ES-I3 (cell line): ENCODE data around the gene PATJ.

Experiments
- H3K36me3 ChIP-seq: 2 replicates; pipeline ENCODE4 v1.6.1; 2013; ENCODE audit warnings: mild to moderate bottlenecking, low read length, control low read depth, moderate library complexity; ENCODE audit not compliant: insufficient read depth
- H3K4me1 ChIP-seq: 2 replicates; pipeline ENCODE4 v1.6.1; 2013; ENCODE audit warnings: mild to moderate bottlenecking, control low read depth, low read length; ENCODE audit not compliant: insufficient read depth
- H3K9ac ChIP-seq: 2 replicates; pipeline ENCODE4 v1.6.1; 2013; ENCODE audit warnings: low read depth, mild to moderate bottlenecking, low read length, moderate library complexity
- H3K9me3 ChIP-seq: 2 replicates; pipeline ENCODE4 v1.6.1; 2013; ENCODE audit warnings: mild to moderate bottlenecking, low read length, moderate library complexity; ENCODE audit not compliant: control insufficient read depth, insufficient read depth

The PATJ gene

GRCh38 chr1:62076286-62076685 lies 334.0 kb downstream of the PATJ start:
- no peaks in the 10 kb centered on the region for H3K9me3 ChIP-seq
- no peak overlapping the region for H3K9ac ChIP-seq
- no peaks in the 10 kb centered on the region for H3K4me1 ChIP-seq
- no peaks in the 10 kb centered on the region; the same call in 1 of the 2 replicates for H3K36me3 ChIP-seq

DNA sequence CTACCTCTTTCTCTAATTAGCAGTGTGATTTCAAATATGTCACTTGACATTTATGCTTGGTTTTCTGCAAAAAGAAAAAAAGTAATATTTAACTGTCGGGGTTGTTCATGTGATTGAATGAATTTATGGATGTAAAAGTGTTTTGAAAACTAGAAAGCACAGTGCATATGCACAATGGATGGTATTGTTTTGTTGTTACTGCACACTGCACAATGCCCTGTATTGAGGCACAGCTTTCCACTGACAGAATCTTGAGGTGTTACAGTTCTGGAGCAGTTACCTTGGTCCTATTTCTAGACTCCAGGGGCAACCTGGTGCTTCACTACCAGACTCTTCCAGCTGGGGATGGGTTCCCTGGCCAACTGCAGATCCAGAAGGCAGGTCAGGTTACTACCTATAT lies 335.5 kb downstream of the PATJ start:
- H3K9ac ChIP-seq = no peak overlapping the region
- no peaks in the 10 kb centered on the region; the same call in 1 of the 2 replicates for H3K36me3 ChIP-seq
- no peaks in the 10 kb centered on the region for H3K4me1 ChIP-seq
- H3K9me3 ChIP-seq = no peaks in the 10 kb centered on the region

DNA sequence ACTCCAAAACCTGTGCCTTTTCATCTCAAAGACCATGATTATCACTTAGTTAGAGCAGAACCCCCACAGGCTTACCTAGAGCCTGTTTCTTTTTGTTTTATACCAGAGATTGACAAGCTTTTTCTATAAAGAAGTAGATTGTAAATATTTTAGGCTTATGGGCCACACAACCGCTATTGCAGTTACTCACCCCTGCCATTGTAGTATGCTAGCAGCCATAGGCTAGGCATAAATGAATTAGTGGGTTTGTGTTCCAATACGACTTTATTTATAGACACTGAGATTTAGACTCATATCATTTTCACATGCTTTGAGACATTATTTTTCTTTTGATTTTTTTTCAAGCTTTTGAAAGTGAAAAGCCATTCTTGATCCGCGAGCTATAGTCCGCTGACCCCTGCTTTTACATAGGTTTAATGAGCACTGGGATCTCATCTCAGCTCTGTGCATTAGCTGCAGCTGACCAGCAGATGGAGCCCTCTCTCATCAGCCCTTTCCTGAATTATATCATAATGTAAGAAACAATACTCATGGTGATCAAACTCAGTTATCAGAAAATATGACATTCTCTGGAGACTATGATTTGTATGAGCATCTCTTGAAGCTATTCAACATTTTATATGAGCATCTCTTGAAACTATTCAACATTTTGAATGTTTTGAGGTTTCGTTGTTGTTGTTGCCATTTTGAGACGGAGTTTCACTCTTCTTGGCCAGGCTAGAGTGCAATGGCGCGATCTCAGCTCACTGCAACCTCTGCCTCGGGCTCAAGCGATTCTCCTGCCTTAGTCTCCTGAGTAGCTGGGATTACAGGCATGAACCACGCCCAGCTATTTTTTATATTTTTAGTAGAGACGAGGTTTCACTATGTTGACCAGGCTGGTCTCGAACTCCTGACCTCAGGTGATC lies 340.4 kb downstream of the PATJ start:
- H3K9me3 ChIP-seq = no peaks in the 10 kb centered on the region
- no peaks in the 10 kb centered on the region; the same call in 1 of the 2 replicates for H3K36me3 ChIP-seq
- H3K4me1 ChIP-seq = no peaks in the 10 kb centered on the region
- no peak overlapping the region for H3K9ac ChIP-seq

GRCh38 chr1:62084310-62084890 lies 342.1 kb downstream of the PATJ start:
- Histone ChIP-seq H3K9ac (no peak overlapping the region), H3K4me1 (peaks cover 4% of the 10 kb centered on the region; the same call in 1 of the 2 replicates), H3K9me3 (no peaks in the 10 kb centered on the region), H3K36me3 (no peaks in the 10 kb centered on the region; the same call in 1 of the 2 replicates)

GRCh38 chr1:62088439-62088838 lies 346.2 kb downstream of the PATJ start:
- Histone ChIP-seq H3K9ac (no peak overlapping the region), H3K4me1 (peaks cover 16% of the 10 kb centered on the region; the same call in 1 of the 2 replicates), H3K9me3 (no peaks in the 10 kb centered on the region), H3K36me3 (no peaks in the 10 kb centered on the region)

GRCh38 chr1:62089570-62089969 lies 347.3 kb downstream of the PATJ start:
- H3K9ac ChIP-seq = no peak overlapping the region
- H3K4me1 ChIP-seq = peaks cover 16% of the 10 kb centered on the region; the same call in 1 of the 2 replicates
- no peaks in the 10 kb centered on the region for H3K36me3 ChIP-seq
- no peaks in the 10 kb centered on the region for H3K9me3 ChIP-seq

DNA sequence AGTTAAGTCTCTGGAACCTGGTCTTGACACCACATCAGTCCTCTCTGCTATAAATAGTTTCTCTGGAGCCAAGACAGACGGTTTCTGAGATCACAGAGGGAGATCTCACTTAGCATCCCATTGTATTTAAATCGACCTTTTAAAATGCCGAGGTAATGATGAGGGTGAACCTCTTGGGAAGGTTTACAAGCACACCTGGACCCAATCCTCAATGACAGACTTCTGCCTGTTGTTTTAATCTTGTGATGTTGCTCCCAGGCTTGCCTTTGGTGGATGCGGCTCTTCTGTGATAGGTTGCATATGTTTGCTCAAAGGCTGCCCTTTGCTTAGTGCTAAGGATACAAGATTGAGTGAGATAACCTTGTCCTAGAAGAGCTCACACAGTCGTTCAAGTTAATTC lies 347.7 kb downstream of the PATJ start:
- Histone ChIP-seq H3K9me3 (no peaks in the 10 kb centered on the region), H3K36me3 (no peaks in the 10 kb centered on the region), H3K9ac (no peak overlapping the region), H3K4me1 (peaks cover 16% of the 10 kb centered on the region; the same call in 1 of the 2 replicates)

DNA sequence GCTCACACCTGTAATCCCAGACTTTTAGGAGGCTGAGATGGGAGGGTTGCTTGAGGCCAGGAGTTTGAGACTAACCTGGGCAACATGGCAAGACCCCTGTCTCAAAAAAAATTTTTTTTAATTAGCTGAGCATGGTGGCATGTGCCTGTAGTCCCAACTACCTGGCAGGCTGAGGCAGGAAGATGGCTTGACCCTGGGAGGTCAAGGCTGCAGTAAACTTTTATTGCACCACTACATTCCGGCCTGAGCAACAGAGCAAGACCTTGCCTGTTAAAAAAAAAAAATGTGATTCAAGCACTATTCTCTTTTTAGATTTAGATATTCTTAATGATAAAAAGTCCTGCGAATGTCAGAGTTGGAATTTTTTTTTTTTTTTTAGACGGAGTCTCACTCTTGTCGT lies 349.8 kb downstream of the PATJ start:
- H3K4me1 ChIP-seq = peaks cover 16% of the 10 kb centered on the region; the same call in 1 of the 2 replicates

DNA sequence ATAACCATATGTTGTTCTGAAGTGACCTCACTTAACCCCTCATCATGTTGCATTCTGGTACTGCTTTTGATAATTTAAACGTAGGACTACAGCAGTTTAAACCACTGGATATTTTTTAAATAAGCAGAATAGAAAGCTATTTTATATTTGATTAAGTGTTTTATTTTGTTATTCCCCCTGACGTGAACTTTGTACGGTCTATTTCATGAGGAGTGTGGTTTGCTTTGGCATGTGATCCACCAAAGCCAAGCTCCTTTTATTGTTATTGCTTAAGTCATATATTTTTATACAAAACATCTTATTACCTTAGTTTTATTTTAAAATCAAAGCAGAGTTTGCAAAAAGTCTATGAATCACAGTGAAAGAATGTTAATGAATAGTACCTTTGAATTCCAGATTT lies 351.0 kb downstream of the PATJ start:
- Histone ChIP-seq H3K4me1 (peaks cover 16% of the 10 kb centered on the region; the same call in 1 of the 2 replicates), H3K9ac (no peak overlapping the region), H3K36me3 (no peaks in the 10 kb centered on the region), H3K9me3 (no peaks in the 10 kb centered on the region)

More for the DNA sequence above, 349.8 kb downstream of the PATJ start:
- Histone ChIP-seq H3K36me3 (no peaks in the 10 kb centered on the region), H3K9me3 (no peaks in the 10 kb centered on the region), H3K9ac (no peak overlapping the region)

GRCh38 chr1:62097464-62097863 lies 355.2 kb downstream of the PATJ start:
- Histone ChIP-seq H3K9me3 (0 out of 2 replicates have a peak, but pooled peaks cover 3% of the 10 kb centered on the region), H3K9ac (no peak overlapping the region), H3K4me1 (no peaks in the 10 kb centered on the region), H3K36me3 (no peaks in the 10 kb centered on the region)

DNA sequence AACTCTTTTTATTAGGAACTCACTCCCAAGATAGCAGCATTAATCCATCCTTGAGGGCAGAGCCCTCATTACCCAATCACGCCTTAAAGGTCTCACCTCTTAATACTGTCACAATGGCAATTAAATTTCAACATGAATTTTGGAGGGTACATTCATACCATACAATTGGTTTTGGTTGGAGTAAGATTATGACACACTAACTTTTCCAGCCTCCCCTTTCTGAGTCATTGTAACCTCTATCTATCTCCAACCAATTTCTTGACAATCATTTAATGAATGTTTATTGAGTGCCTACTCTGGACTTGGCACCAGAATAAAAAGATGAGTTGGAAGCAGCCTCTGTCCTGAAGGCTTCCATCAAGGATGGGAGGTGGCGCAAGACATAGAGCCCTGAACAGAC lies 358.2 kb downstream of the PATJ start:
- H3K9me3 ChIP-seq = 0 out of 2 replicates have a peak, but pooled peaks cover 3% of the 10 kb centered on the region
- peaks cover 10% of the 10 kb centered on the region; the same call in 1 of the 2 replicates for H3K4me1 ChIP-seq
- H3K9ac ChIP-seq = no peak overlapping the region
- no peaks in the 10 kb centered on the region for H3K36me3 ChIP-seq

DNA sequence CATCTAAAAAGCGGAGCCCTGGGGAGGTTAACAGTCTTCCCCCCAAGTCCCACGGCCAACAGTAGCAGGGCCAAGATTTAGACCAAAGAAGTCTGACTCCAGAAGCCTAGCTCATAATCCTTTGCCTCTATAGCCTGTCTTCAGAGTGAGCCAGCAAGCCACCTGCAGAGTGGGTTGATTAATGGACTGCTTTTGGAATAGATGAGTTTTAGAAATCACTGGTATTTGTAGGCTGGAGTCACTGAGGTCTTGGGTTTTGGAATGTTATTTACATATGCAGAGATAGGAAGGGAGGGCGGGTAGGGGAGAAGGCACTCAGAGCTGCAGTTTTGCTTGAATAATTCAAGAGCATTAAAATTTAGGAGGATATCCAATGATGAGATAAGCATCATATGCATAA lies 361.6 kb downstream of the PATJ start:
- 0 out of 2 replicates have a peak, but pooled peaks cover 3% of the 10 kb centered on the region for H3K9me3 ChIP-seq
- H3K4me1 ChIP-seq = peaks cover 10% of the 10 kb centered on the region; the same call in 1 of the 2 replicates
- no peak overlapping the region for H3K9ac ChIP-seq
- no peaks in the 10 kb centered on the region for H3K36me3 ChIP-seq

DNA sequence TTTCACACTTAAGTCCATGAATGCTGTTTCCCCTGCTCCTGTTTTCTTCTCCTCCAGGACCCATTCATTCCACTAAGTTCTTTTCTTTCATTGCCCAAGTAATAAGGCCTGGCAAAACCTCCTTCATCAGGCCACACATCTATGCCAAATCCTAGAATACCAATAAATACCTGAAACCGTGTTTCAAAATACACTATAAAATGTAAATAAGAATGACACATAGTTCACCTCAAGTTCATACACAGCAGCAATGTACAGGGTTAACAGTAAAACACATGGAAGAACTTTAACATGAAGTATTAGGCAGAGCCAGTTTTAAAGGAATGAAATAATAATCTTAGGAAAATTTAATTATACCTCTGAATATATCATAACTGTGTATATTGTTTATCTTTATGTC lies 365.6 kb downstream of the PATJ start:
- Histone ChIP-seq H3K9me3 (no peaks in the 10 kb centered on the region), H3K4me1 (peaks cover 10% of the 10 kb centered on the region), H3K36me3 (no peaks in the 10 kb centered on the region), H3K9ac (no peak overlapping the region)

- H3K9me3 ChIP-seq = no peaks in the 10 kb centered on the region
- H3K9ac ChIP-seq = no peak overlapping the region
- H3K4me1 ChIP-seq = no peaks in the 10 kb centered on the region; the same call in 1 of the 2 replicates
These were observed 366.8 kb downstream of the PATJ start for GRCh38 chr1:62109124-62109523.

More at GRCh38 chr1:62109124-62109523, 366.8 kb downstream of the PATJ start:
- H3K36me3 ChIP-seq = no peaks in the 10 kb centered on the region
